Breast epithelium (tissue), 3 donors: ENCODE data around the gene FAM228B.

ENCODE experiments used
- CTCF ChIP-seq, 3 donors: fragments of 450-650 bp; IDR thresholded peaks; one replicate each; pipeline ENCODE4 v1.5.1; 2016 to 2017; ENCODE audit warnings: antibody characterized with exemption in 3 of 3, mild to moderate bottlenecking in 3 of 3, moderate library complexity in 3 of 3
- POLR2AphosphoS5 ChIP-seq, 3 donors: sonication (generic); formaldehyde crosslinking; IDR thresholded peaks; one replicate each; pipeline ENCODE4 v1.6.1; 2017; ENCODE audit warnings: antibody characterized with exemption in 3 of 3

- no peak for TF ChIP-seq CTCF (IDR thresholded peaks at IDR 0.05)
- TF ChIP-seq POLR2AphosphoS5 (IDR thresholded peaks at IDR 0.05): no peak
These were observed 17.5 kb upstream of the FAM228B start for GRCh38 chr2:24105816-24106215.
